Cerebellar nuclear complex (tissue), 1 donor: ENCODE results near the gene EML3.
"Not testable (repeated sequence)": the region's sequence is repeated elsewhere in the genome, so short reads cannot be mapped to it uniquely, and the experiment has no call there.

Source experiments
- DNase-seq, 2 experiments: peaks; one replicate each; lab custom pipeline; 2025; lab: John Stamatoyannopoulos, UW

The EML3 gene, protein sequence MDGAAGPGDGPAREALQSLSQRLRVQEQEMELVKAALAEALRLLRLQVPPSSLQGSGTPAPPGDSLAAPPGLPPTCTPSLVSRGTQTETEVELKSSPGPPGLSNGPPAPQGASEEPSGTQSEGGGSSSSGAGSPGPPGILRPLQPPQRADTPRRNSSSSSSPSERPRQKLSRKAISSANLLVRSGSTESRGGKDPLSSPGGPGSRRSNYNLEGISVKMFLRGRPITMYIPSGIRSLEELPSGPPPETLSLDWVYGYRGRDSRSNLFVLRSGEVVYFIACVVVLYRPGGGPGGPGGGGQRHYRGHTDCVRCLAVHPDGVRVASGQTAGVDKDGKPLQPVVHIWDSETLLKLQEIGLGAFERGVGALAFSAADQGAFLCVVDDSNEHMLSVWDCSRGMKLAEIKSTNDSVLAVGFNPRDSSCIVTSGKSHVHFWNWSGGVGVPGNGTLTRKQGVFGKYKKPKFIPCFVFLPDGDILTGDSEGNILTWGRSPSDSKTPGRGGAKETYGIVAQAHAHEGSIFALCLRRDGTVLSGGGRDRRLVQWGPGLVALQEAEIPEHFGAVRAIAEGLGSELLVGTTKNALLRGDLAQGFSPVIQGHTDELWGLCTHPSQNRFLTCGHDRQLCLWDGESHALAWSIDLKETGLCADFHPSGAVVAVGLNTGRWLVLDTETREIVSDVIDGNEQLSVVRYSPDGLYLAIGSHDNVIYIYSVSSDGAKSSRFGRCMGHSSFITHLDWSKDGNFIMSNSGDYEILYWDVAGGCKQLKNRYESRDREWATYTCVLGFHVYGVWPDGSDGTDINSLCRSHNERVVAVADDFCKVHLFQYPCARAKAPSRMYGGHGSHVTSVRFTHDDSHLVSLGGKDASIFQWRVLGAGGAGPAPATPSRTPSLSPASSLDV

DNA sequence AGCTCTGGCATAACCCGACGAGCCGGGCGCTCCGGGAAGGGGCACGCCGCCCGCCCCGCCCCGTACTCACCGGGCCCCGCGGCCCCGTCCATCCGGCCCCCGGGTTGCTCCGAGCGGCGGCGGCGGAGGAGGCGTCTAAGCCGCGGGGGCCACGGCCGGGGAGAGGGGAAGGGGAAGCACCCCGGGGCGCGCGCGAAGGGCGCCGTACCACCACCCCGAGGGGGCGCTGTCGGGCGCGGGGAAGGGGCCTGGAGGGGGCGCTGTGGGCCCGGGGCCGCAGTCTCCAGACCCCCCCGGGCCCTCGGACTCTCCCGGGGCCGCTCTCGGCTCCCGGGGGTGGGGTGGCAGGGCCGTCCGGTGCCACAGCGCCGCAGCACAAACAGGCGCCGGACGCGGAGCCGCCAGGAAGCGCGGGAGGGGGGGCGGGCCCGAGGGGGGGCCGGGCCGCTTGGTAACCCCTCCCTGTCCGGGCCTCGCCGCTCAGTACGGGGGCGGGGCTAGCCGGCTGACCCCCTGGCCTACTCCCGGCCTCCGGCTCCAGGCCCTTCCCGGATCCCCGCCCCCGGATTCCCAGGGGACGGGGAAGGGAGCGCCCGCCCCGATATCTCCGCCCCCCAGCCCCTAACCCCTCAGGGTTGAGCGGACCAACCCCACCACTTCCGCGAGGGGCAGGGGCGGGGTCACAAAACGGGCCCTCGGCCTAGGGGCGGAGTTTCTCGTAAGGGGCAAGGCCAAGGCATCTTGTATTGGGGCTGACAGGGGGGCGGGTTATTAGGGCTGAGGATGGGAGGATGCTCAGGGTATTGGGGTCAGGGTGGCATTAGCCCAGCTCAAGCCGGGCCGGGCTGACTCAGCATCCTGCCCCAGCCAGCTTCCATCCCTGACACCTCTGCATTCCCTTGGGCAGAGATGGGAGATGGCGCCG is at the start of gene EML3, which contains the start of gene ROM1:
EML3 (minus strand) TSS at position 410 of the 925 bp plus-strand sequence; CDS start at position 92, 318 bp downstream.
ROM1 (plus strand) TSS at position 892 of the 925 bp plus-strand sequence; CDS start at position 917, 25 bp downstream.
- peak in 1 of 2 experiments; percentile 15 for DNase-seq

DNA sequence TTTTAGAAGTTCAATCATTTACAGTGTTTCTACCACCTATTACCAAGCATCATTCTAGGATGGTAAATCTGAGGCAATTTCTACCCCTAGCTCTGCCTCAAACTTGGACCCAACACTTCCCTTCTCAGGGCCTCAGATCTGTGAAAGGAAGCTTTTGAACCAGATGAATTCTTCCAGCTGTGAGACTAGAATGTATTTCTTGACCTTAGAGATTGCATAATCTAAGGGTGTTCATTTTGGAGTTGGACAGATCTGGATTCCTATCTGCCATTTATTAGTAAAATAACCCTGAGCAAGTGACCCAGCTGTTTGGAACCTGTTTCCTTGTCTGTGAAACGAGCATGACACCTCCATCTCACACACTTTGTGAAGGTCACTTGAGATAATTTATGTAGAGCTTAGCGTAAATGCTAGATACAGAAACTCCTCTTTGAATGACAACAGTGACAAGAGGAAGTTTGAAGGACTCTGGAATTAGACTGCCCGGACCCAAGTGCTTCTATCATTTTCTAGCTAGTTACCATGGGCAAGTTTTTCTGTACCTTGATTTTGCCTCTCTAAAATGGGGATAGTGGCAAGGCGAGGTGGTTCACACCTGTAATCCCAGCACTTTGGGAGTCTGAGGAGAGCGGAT is 44.3 kb upstream of the EML3 start:
- no peak for DNase-seq

DNA sequence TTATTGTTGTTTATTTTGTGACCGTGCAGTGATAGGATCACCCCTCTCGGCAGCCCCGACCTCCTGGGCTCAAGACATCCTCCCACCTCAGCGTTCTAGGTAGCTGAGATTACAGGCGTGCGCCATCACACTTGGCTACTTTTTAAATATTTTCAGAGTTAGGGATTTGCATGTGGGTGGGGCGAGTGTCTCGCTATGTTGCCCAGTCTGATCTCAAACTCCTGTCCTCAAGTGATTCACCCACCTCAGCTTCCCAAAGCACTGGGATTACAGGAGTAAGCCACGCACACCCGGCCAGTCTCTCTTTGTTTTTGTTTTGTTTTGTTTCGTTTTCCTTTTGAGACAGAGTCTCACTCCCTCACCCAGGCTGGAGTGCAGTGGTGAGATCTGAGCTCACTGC is 41.7 kb upstream of the EML3 start:
- DNase-seq, result no peak

DNA sequence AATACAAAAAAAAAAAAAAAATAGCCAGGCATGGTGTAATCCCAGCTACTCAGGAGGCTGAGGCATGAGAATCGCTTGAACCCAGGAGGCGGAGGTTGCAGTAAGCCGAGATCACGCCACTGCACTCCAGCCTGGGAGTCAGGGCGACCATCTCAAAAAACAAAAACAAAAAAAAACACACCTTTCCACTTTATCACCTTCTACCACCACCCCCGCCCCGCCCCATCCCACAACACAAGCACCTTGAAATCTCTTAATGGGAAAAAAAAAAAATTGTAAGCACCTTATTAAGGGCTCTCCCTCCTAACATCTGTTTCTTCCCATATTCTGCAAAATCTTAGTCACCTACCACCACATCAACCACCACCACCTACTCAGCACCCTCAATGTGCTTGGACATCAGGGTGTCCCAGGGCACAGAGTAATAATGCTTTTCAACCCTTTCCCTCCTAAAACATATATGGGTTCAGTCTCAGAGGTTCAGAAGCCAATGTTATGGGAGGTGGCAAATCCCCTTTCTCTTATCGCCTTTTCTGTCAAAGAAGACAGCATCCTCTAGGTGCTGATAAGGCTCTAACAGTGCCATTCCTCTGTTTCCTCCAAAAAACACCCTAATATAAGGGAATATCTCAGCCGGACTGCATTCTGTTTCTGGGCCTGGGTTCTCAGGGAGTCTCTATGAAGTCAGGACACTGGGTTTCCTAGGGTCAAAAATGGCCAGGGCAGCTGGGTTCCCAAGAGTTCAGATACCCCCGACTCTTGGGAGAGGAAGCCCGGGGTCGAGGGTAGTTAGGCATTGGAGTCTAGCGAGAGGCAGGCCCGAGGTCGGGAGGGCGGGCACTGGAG is 39.8 kb upstream of the EML3 start:
- no peak for DNase-seq

DNA sequence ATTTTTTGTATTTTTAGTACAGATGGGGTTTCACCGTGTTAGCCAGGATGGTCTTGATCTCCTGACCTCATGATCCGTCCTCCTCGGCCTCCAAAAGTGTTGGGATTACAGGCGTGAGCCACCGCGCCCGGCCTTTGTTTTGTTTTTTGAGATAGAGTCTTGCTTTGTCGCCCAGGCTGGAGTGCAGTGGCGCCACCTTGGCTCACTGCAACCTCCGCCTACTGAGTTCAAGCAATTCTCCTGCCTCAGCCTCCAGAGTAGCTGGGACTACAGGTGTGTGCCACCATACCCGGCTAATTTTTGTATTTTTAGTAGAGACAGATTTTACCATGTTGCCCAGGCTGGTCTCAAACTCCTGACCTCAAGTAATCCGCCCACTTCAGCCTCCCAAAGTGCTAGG is 37.7 kb upstream of the EML3 start:
- DNase-seq, result not testable (repeated sequence)

DNA sequence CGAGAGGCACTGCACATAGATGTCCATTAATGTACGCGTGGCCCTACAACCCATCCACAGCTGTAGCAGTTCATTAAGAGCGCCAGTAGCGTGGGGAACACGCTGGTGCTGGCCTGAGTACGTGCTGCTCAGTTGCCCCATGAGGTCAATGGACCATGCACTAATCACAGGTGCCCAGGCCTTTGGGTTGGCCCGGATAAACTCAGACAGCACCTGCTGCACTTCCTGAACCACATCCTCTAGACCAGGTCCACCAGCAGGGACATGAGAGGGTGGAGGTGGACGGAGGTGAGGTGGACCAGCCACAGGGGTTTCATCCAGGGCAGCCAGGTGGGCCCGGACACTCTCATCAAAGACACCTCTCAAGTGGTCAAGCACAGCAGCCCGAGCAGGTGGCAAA is 36.9 kb upstream of the EML3 start:
- DNase-seq, result no peak

DNA sequence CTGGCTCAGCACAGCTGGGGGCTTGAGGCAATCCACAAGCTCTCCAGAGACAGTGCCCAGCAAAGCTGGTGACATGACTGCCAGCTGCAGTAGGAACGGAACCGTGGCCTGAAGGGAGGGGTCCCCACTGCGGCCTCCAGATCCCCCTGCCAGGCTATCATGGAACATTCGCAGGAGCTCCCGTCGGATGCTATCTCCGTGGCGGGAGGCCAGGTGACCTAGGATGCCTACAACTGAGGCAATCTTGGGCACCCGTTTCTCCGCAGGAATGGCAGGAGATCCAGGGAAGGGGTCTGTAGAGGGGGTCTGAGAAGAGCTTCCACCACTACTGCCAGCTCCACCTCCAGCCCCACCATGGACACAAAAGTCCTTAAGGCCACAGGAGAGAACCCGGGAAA is 36.4 kb upstream of the EML3 start:
- DNase-seq, result no peak

DNA sequence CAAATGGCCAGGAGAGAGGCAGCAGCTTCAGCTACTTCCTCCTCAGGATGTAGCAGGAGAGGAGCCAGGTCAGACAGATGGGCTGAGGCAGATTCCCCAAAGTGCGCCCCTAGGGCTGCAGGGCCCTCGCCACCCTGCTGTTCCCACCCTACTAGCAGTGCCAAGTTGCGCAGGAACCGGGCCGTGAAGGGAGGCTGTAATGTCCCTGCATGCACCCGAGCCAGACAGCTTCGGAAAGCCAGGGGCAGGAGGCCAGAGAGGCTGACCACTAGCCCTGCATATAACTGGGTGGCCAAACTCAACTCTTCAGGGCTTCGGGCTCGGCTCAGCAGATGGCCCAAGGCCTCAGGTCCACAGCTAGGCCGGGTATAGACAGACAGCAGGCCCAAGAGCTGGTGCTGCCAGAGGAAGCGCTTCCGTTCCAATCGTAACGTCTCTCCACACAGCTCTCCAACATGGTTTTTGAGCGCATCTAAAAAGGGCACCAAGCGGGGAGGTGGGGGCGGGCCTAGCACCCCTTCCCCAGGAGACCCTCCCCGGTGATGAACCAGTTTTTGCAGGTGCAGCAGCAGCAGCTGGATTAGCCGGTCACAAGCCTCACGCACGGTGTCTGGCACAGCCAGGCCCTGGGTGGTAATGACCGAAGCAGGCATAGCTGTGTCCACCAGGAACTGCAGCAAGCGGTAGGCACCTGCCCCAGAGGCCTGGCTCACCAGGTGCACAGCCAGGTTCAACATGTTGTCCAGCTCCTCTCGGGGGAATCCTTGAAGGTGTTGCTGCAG is 35.8 kb upstream of the EML3 start:
- no peak for DNase-seq

DNA sequence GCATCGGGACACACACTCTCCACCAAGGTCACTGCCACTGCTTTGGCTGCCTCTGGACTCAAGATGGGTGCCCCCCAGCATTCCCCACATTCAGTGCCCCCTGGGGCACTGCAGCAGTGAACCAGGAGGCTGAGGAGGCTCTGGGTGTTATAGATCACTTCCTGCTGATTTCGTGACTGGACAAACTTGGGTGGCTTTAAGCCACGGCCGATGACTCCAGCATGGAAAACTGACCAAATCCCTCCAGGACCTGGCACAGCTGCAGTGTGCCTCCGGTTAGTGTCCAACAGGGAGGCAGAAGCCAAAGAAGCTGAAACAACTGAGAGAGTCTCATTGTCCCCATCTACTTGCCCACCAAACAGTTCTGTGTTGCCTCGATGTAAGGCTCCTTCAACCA is 35.0 kb upstream of the EML3 start:
- DNase-seq, result no peak

DNA sequence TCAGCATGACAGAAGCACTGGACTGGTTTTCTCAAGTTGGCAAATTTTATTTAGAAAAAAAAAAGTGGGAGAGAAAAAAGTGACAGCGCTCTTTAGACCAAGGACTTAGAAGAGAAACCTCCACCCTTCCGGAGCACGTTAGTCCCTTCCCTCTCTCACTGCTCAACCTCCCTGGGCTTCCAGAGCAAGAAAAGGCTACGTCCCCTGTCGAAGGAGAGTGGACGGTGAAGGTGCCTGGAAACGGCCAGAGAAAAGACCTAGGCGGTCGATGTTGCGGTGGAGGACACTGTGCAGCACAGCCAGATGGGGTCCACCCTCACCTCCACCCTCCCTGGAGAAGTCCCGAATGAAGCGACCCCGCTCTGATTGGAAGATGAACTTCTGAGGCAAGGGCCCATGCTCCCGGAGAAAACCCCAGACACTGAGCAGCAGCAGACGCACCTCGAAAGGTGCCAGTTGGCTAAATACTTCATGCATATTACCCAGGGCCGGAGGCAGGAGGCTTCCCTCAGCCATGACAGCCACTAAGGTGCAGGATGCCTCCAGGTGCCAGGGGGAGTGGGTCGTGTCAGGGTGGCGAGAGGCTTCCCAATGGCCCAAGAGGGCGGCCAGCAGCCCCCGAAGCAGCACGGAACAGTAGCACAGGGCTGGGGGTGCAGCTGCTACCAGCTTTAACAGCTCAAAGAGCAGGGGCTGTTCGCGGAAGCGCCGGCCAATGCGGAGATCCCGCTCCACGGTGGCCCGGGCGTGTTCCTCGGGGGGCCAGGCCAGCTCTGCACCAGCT is 34.4 kb upstream of the EML3 start:
- DNase-seq, result no peak

DNA sequence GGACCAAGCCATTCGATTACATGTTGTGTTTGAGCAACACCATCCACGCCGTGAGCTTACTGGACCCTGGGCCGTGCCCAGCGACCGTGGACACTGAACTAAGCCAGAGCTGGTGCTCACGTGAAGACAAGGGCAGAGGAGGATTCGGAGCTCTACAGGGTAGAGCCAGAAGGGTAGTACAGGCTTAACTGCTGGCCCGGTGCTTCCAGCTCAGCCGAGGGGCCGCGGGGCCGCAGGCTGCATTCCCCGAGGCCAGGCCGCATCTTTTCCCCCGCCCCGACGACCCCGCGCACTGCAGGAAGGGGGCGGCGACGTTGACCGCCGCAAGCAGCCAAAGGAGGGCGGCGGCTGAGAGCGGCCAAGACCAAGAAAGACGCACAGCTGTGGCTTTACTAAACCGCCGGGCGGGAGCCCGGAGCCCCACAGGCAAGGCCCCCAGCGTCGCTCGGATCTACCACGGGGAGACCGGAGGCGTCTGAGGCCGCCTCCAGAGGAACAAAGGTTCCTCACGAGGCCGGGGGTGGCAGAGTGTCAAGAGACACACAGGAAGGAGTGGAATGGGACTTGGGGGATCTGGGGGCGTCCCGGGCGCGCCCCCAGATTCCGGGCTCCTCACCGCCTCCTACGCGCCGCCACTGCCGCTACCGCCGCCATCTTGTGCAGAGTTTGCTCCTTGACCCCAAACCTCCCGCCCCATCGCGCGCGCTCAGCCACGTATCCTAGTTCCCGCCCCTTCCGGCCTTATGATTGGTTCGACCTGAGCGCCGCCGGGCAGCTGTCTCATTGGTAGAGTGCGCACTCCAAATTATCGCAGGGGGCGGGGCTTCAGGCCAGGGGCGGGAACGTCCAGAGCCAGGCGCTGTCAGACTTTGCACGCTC is 33.6 kb upstream of the EML3 start, which contains the start of gene GANAB:
GANAB (minus strand) TSS at position 668 of the 879 bp plus-strand sequence; CDS start at position 654, 14 bp downstream.
- DNase-seq, result peak; percentile 69 to 91

DNA sequence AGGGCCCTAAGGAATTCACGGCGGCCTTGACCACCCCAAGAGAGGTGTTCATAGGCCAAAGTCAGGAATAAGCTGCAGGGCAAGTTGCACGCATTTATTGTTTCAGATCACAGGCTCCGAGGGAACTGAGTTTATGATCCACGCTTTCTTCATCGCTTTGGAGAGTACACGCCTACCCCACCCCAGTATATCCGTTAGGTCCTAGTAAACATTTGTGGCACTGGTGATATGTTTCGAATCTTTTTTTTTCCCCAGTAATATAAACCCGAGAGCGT is 33.0 kb upstream of the EML3 start:
- no peak for DNase-seq

DNA sequence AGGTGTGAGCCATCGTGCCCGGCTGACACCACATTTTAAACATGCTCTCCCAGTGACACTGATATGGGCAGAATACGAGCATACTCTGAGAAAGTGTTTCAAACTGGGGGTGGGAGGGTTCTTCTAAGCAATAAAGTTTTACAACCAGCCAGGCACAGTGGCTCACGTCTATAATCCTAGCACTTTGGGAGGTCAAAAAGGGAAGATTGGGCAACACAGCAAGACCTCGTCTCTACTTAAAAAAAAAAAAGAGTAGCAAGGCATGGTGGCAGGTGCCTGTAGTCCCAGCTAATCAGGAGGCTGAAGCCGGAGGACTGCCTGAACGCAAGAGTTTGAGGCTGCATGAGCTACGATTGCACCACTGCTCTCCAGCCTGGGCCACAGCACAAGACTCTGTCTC is 31.6 kb upstream of the EML3 start:
- no peak for DNase-seq

DNA sequence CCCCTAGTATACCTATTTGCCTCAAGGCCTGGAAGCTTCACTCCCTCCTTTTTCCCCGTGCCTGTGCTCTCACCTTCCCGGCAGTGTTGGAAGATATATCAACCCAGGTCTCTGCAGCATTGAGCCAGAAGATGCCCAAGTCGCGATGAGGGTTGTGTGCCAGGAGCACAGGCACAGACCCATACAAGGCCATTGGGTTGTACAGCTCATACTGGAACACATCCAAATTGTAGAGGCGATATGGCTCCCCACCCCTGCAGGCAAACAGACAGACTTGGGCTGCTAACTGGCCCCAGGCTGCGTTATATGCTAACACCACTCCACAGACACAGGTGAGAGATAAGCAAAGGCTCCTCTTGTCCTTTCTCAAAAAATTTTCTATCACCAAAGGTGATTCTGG is 19.9 kb upstream of the EML3 start:
- DNase-seq, result no peak

DNA sequence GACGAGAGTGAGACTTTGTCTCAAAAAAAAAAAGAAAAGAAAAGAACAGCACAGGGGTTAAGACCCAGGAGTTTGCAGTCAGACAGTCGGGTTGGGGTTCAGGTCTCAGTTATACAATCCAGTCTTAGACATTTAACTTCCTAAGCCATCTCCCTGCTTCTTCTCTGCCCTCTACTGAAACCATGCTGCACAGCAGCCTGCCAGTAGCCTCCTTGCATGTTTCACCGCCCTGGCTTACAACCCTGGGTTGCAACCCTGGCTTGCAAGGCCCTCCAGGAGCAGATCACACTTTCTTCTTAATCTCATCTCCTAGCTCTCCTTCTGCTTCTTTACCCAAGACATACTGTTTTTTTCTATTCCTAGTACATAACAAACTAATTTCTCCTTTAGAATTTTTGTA is 15.1 kb upstream of the EML3 start:
- DNase-seq, result no peak

DNA sequence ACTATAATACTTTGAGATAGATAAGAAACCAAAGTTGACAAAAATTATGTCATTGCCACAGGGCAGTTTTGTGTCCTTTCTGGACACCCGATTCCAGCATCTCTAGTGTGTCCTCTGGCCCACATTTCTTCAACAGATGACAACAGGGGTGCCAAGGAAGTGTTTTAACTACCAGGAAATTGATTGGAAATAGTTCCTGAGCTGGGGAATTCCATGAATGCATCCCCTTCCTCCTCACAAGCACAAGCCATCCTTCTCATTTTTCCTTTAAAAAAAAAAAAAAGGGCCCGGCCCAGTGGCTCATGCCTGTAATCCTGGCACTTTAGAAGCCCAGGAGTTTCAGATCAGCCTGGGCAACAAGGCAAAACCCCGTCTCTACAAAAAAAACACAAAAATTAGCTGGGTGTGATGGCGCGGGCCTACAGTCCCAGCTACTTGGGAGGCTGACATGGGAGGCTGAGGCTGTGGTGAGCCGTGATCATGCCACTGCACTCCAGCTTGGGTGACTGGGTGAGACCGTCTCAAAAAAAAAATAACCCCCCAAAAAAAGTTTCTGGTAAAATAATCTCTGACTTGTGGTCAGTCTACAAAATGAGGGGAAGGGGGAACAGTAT is 10.0 kb upstream of the EML3 start:
- no peak for DNase-seq
